K562 (cell line): ENCODE results near the gene SETMAR. TPM values are rescaled to one million over a fixed set of nuclear protein-coding genes. Genes with fewer than 3 reads are reported as not detected.

Experiments
- ATAC-seq: fragments of 200-7000 bp; cut with Tn5 transposase; 3 replicates; pipeline ENCODE4 v1.9.1; 2020; ENCODE audit warnings: moderate library complexity
- BruUV-seq: library from RNA; stranded (reverse); fragments of 400-500 nt; replicated peaks from 2 replicates; lab custom pipeline; 2021; lab: Mats Ljungman, UMichigan
- CTCF ChIA-PET: fragments of 300-600 bp; formaldehyde crosslinking; extraction: SDS; loops from one replicate; lab custom pipeline; 2021; ENCODE audit warnings: low intra/inter-chr PET ratio; lab: Yijun Ruan, JAX
- POLR2A ChIA-PET: fragments of 300-600, 350-650 bp; sonication (Branson Sonifier 250); formaldehyde crosslinking; extraction: SDS; loops from one replicate; lab custom pipeline; 2021; ENCODE audit warnings: antibody characterized with exemption, inconsistent platforms; lab: Yijun Ruan, JAX
- DNase-seq, 4 experiments: peaks; one replicate each; pipeline versions ENCODE4 v3.0.0 to v3.0.0-alpha.2; 2011 to 2018; ENCODE audit warnings: low spot score in 3 of 4, mixed read lengths in 3 of 4; ENCODE audit errors: extremely low read depth in 1 of 4
- FAIRE-seq: peaks from 2 replicates; lab custom pipeline; 2011; peaks lifted over from hg19 to GRCh38; lab: Jason Lieb, UNC
- H2AFZ ChIP-seq: 2 replicates; pipeline ENCODE4 v1.6.0; 2011; ENCODE audit warnings: low read depth, low read length, control low read depth, inconsistent platforms
- H3K27ac ChIP-seq: fragments of 200-600 bp; 3 replicates; pipeline ENCODE4 v1.8.0; 2011; ENCODE audit warnings: low read depth, mild to moderate bottlenecking, control low read depth, inconsistent platforms, low read length, moderate library complexity, mixed read lengths; ENCODE audit errors: extremely low read depth
- H3K27me3 ChIP-seq, 2 experiments: fragments of 300-600 bp in 1 of 2; 2 replicates in 1 of 2; 3 replicates in 1 of 2; pipeline versions ENCODE4 v1.6.0 to v1.8.0; 2011; ENCODE audit warnings: inconsistent platforms in 2 of 2, low read length in 2 of 2, mild to moderate bottlenecking in 1 of 2, mixed read lengths in 1 of 2, moderate library complexity in 1 of 2; ENCODE audit not compliant: control insufficient read depth in 2 of 2, insufficient read depth in 2 of 2
- H3K36me3 ChIP-seq: fragments of 300-600 bp; 3 replicates; pipeline ENCODE4 v1.8.0; 2011; ENCODE audit warnings: mild to moderate bottlenecking, low read length, inconsistent platforms; ENCODE audit not compliant: control insufficient read depth, insufficient read depth
- H3K4me1 ChIP-seq, 2 experiments: fragments of 200-600 bp in 1 of 2; replicated peaks in 1 of 2; 2 replicates in 1 of 2; 3 replicates in 1 of 2; pipeline versions ENCODE4 v1.5.1 to v1.8.0; 2011; ENCODE audit warnings: inconsistent platforms in 2 of 2, low read length in 2 of 2, mild to moderate bottlenecking in 1 of 2, mixed read lengths in 1 of 2, moderate library complexity in 1 of 2; ENCODE audit not compliant: control insufficient read depth in 2 of 2, insufficient read depth in 2 of 2
- H3K4me2 ChIP-seq: 2 replicates; pipeline ENCODE4 v1.6.1; 2011; ENCODE audit warnings: low read length, control low read depth, inconsistent platforms, mixed read lengths; ENCODE audit not compliant: insufficient read depth
- H3K4me3 ChIP-seq: fragments of 200-600 bp; sonication (generic), shearing (Covaris generic); 2 replicates; pipeline ENCODE4 v1.5.1; 2016; ENCODE audit warnings: control low read depth, inconsistent platforms
- H3K79me2 ChIP-seq: fragments of 200-600 bp; 3 replicates; pipeline ENCODE4 v1.8.0; 2011; ENCODE audit warnings: low read length, inconsistent platforms; ENCODE audit not compliant: control insufficient read depth, insufficient read depth
- H3K9ac ChIP-seq, 2 experiments: 2 replicates each; pipeline versions ENCODE4 v1.6.0 to v1.6.1; 2011; ENCODE audit warnings: low read depth in 2 of 2, low read length in 2 of 2, control low read depth in 1 of 2, inconsistent platforms in 1 of 2, mild to moderate bottlenecking in 1 of 2, mixed read lengths in 1 of 2; ENCODE audit not compliant: insufficient read depth in 1 of 2
- H3K9me1 ChIP-seq: one replicate; pipeline ENCODE4 v1.6.0; 2011; ENCODE audit warnings: inconsistent platforms, mild to moderate bottlenecking, low read length, moderate library complexity; ENCODE audit not compliant: control insufficient read depth, insufficient read depth
- H3K9me3 ChIP-seq: replicated peaks from 2 replicates; pipeline ENCODE4 v1.5.1; 2011; ENCODE audit warnings: low read depth, low read length, inconsistent platforms; ENCODE audit not compliant: control insufficient read depth, insufficient read depth
- H4K20me1 ChIP-seq: replicated peaks from 2 replicates; pipeline ENCODE4 v1.6.1; 2011; ENCODE audit warnings: low read length, inconsistent platforms, mixed read lengths; ENCODE audit not compliant: control insufficient read depth, insufficient read depth
- HNRNPUL1 ChIP-seq: fragments of 200-400 bp; formaldehyde crosslinking; IDR thresholded peaks from 2 replicates; pipeline ENCODE4 v1.6.1; 2017; ENCODE audit warnings: low read length
- MTA1 ChIP-seq: fragments of 450-650 bp; IDR thresholded peaks from 2 replicates; pipeline ENCODE4 v1.6.1; 2017; ENCODE audit warnings: borderline replicate concordance
- YBX1 ChIP-seq: fragments of 450-650 bp; IDR thresholded peaks from 2 replicates; pipeline ENCODE4 v1.7.1; 2016; ENCODE audit warnings: mild to moderate bottlenecking
- ZNF318 ChIP-seq, 2 experiments: fragments of 450-650 bp; IDR thresholded peaks; 2 replicates each; pipeline ENCODE4 v1.6.1; 2016; ENCODE audit warnings: mild to moderate bottlenecking in 2 of 2, borderline replicate concordance in 1 of 2, low read depth in 1 of 2, moderate library complexity in 1 of 2
- WGBS: fragments of 100-300 bp; shearing (Covaris generic); methylation state at CpG from one replicate; pipeline ENCODE4 v1.1.6; 2016; ENCODE audit warnings: low coverage, mixed read lengths; ENCODE audit not compliant: insufficient coverage; ENCODE audit errors: missing lambda C conversion rate; 5-methylcytosine and 5-hydroxymethylcytosine counted together
- in situ Hi-C: fragments of 300-500 bp; cut with MboI; formaldehyde crosslinking; loops from 4 replicates; pipeline ENCODE4 v1.15.0; 2018; ENCODE audit warnings: inconsistent platforms, mixed read lengths
- intact Hi-C: fragments of 100-400 bp; cut with micrococcal nuclease; formaldehyde crosslinking; loops from 2 replicates; pipeline ENCODE4 v1.14.2; 2022
- polyA plus RNA-seq, 8 experiments: library from polyadenylated mRNA; depleted of rRNA in 4 of 8; stranded (reverse) in 5 of 8; unstranded in 3 of 8; fragments of >200 nt; fragmentation: Nextera tagmentation in 2 of 8; fragmentation: Illumina TruSeq in 1 of 8; extraction: Ambion mirVana in 2 of 8; extraction: Trizol in 1 of 8; gene quantifications; 2 replicates each; pipeline versions ENCODE4 v1.2.1 to v1.2.3, GENCODE V29; 2011 to 2014; ENCODE audit warnings: inconsistent platforms in 1 of 8, missing spikeins in 1 of 8
- total RNA-seq, 7 experiments: library from RNA; depleted of rRNA in 6 of 7; stranded (reverse); fragments of >200 nt in 6 of 7; fragmentation: Illumina TruSeq in 2 of 7; extraction: Trizol in 2 of 7; gene quantifications; 2 replicates each; pipeline versions ENCODE4 v1.2.1 to v1.2.3, GENCODE V29; 2011 to 2021; ENCODE audit warnings: low replicate concordance in 1 of 7
- TF ChIP-seq, protein P1 (sequence below): fragments of 450-650 bp; IDR thresholded peaks from 2 replicates; pipeline ENCODE4 v1.6.1; 2017; ENCODE audit warnings: antibody characterized with exemption, mild to moderate bottlenecking
- TF ChIP-seq, protein P2 (sequence below): fragments of 200-400 bp; formaldehyde crosslinking; IDR thresholded peaks from 2 replicates; pipeline ENCODE4 v1.6.1; 2017; ENCODE audit warnings: mild to moderate bottlenecking, low read depth, low read length, moderate library complexity

Gene SETMAR
- total and polyA plus RNA-seq, 9 of the 15 experiments (the other 6 are each of a cell fraction or from before 2014, with no cell fraction given), result 5.5 to 25.1 (median 18.2) TPM

- Histone ChIP-seq H3K27me3 (no peaks in the 10 kb centered on the region), H3K4me3 (no peak overlapping the region), H3K9me1 (no peaks in the 10 kb centered on the region), H3K27ac (no peak overlapping the region), H3K79me2 (peaks cover 7% of the 10 kb centered on the region; the same call in 2 of the 3 replicates), H3K4me2 (no peak overlapping the region), H2AFZ (no peak overlapping the region), H3K9me3 (no peaks in the 10 kb centered on the region), H3K9ac (no peak overlapping the region), H3K4me1 (peaks cover 8 to 15% of the 10 kb centered on the region in 2 experiments; a peak in 3 of 5 replicates), H3K36me3 (peaks cover 34% of the 10 kb centered on the region), H4K20me1 (no peaks in the 10 kb centered on the region)
- ChIA-PET POLR2A (interaction anchor here (0.9 to 1.8 kb wide), 3 partner anchors 9 to 12 kb away, joined by 3 to 5 read pairs (median 4); no protein-coding TSS in a partner anchor), CTCF (no interaction called here)
- intact Hi-C loops (no loop called here), in situ Hi-C loops (no loop called here)
- no peak for ATAC-seq
- DNase-seq, result no peak
- FAIRE-seq, result no peak
- WGBS, result 60% methylated on average over 3 of the region's 3 CpGs
- BruUV-seq, result no TSS peak
- TF ChIP-seq, protein P1, sequence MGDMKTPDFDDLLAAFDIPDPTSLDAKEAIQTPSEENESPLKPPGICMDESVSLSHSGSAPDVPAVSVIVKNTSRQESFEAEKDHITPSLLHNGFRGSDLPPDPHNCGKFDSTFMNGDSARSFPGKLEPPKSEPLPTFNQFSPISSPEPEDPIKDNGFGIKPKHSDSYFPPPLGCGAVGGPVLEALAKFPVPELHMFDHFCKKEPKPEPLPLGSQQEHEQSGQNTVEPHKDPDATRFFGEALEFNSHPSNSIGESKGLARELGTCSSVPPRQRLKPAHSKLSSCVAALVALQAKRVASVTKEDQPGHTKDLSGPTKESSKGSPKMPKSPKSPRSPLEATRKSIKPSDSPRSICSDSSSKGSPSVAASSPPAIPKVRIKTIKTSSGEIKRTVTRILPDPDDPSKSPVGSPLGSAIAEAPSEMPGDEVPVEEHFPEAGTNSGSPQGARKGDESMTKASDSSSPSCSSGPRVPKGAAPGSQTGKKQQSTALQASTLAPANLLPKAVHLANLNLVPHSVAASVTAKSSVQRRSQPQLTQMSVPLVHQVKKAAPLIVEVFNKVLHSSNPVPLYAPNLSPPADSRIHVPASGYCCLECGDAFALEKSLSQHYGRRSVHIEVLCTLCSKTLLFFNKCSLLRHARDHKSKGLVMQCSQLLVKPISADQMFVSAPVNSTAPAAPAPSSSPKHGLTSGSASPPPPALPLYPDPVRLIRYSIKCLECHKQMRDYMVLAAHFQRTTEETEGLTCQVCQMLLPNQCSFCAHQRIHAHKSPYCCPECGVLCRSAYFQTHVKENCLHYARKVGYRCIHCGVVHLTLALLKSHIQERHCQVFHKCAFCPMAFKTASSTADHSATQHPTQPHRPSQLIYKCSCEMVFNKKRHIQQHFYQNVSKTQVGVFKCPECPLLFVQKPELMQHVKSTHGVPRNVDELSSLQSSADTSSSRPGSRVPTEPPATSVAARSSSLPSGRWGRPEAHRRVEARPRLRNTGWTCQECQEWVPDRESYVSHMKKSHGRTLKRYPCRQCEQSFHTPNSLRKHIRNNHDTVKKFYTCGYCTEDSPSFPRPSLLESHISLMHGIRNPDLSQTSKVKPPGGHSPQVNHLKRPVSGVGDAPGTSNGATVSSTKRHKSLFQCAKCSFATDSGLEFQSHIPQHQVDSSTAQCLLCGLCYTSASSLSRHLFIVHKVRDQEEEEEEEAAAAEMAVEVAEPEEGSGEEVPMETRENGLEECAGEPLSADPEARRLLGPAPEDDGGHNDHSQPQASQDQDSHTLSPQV, result no peak
- TF ChIP-seq, protein P2, sequence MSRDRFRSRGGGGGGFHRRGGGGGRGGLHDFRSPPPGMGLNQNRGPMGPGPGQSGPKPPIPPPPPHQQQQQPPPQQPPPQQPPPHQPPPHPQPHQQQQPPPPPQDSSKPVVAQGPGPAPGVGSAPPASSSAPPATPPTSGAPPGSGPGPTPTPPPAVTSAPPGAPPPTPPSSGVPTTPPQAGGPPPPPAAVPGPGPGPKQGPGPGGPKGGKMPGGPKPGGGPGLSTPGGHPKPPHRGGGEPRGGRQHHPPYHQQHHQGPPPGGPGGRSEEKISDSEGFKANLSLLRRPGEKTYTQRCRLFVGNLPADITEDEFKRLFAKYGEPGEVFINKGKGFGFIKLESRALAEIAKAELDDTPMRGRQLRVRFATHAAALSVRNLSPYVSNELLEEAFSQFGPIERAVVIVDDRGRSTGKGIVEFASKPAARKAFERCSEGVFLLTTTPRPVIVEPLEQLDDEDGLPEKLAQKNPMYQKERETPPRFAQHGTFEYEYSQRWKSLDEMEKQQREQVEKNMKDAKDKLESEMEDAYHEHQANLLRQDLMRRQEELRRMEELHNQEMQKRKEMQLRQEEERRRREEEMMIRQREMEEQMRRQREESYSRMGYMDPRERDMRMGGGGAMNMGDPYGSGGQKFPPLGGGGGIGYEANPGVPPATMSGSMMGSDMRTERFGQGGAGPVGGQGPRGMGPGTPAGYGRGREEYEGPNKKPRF, result no peak
- TF ChIP-seq YBX1, result no peak
- TF ChIP-seq MTA1, result no peak
- TF ChIP-seq HNRNPUL1, result no peak
- no peak for TF ChIP-seq ZNF318 (IDR thresholded peaks at IDR 0.05; ENCODE audit: borderline replicate concordance in 1 of 2, low read depth in 1 of 2)
These were observed 6.4 kb downstream of the SETMAR start for GRCh38 chr3:4309491-4310128.
